ENCODE results near the gene EFCAB8. TPM values are rescaled to one million over a fixed set of nuclear protein-coding genes. Genes with fewer than 3 reads are reported as not detected.

EFCAB8 gene
- total RNA-seq, 1 donor from 2014 or later: not detected

DNA sequence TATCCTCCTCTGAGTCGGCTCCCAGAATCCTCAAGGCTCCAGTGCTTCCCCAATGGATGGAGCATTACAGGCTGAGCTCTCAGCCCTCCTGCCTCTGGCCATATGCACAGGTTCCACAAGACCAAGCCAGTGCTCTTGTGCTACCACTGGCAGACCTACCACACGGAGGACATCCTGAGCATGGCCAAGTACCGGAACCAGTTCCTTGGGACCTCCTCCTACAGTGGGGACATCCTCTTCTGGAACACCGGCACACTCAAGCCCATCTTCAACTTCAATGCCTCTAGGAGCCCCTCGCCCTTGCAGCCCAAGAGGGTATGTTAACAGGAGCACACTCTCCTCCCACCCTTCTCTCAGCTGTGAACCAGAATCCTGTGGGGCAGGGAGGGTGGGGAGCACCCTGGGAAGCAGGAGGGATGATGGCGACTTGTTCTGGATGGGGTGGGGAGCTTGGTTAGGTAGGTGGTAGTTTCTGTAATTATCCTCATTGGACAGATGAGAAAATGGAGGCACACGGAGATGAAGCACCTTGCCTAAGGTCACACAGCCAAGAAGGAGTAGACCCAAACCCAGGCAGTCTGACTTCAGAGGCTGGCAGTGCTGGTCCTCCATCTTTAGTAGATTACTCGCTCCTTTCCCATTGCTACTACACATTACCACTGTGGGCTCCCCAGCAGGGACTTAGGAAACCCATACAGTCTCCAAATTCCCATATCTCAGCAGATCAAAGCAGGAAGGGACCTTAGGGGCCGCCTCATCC is 58.6 kb downstream of the EFCAB8 start:
- TF ChIP-seq, protein P1, sequence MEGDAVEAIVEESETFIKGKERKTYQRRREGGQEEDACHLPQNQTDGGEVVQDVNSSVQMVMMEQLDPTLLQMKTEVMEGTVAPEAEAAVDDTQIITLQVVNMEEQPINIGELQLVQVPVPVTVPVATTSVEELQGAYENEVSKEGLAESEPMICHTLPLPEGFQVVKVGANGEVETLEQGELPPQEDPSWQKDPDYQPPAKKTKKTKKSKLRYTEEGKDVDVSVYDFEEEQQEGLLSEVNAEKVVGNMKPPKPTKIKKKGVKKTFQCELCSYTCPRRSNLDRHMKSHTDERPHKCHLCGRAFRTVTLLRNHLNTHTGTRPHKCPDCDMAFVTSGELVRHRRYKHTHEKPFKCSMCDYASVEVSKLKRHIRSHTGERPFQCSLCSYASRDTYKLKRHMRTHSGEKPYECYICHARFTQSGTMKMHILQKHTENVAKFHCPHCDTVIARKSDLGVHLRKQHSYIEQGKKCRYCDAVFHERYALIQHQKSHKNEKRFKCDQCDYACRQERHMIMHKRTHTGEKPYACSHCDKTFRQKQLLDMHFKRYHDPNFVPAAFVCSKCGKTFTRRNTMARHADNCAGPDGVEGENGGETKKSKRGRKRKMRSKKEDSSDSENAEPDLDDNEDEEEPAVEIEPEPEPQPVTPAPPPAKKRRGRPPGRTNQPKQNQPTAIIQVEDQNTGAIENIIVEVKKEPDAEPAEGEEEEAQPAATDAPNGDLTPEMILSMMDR (conservative IDR thresholded peaks at IDR 0.05; ENCODE audit: low read depth, low read length): no peak
- no peak overlapping the region for H3K4me3 ChIP-seq (ENCODE audit: low read depth, low read length)
- no peak for DNase-seq (ENCODE audit: low read depth)

DNA sequence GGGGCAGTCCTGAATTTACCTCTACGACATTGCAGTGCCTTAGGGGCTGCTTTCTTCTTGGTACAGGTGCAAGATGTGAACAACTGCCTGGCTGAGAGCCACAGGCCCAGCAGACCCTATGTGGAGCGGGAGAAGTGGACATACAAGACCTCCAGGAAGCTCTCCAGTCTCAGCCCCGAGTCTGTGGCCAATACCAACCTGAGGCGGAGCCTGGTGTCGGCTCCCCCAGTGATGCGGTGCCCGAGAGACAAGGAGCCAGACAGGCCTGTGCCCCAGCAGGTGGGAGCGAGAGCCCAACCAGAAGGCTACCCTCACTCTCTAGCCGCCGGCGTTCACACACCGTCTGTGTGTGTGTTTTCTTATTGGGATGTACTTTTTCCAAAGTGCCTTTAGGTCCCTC is 59.6 kb downstream of the EFCAB8 start:
- no peak overlapping the region for H3K4me3 ChIP-seq (ENCODE audit: low read depth, low read length)
- no peak for DNase-seq (ENCODE audit: low read depth)
- TF ChIP-seq, protein P1 (conservative IDR thresholded peaks at IDR 0.05; ENCODE audit: low read depth, low read length): no peak

DNA sequence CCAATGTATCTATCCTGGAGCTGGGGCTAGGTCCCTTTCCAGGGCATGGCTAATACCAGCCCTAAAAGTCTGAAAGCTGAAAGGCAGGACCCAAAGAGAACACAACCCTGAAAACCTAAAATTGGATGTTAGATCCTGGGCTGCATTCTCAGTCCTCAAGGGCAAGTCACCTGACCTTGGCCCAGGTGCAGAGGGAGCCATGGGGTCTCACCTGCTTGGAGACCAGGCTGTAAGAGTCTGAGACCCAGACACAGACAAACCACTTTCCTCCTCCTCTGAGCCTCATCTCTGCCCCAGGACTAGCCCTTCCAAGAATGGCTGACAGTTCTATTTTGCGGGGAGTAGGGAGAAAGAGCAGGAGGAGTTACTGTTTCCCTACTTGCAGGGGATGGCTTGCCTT is 60.0 kb downstream of the EFCAB8 start:
- TF ChIP-seq, protein P1 (conservative IDR thresholded peaks at IDR 0.05; ENCODE audit: low read depth, low read length): no peak
- no peak for DNase-seq (ENCODE audit: low read depth)
- H3K4me3 ChIP-seq (ENCODE audit: low read depth, low read length): no peak overlapping the region

DNA sequence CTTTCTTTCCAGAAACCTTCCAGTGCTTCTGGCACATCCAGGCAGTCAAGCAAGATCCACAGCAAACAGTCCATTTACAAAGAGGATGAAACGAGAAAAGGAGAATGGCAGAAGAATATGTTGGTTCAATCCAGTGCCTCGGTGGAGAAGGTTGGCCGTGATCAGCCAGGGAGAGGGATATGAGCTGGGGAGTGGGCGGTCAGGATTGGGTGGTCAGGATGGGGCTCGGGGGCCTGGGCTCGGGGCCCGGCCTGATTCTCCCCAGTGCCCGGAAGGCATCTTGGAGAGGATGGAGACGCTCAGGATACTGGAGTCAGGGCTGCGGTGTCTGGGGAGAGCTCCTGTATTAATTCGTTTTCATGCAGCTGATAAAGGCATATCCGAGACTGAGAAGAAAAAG is 61.3 kb downstream of the EFCAB8 start:
- TF ChIP-seq, protein P1 (conservative IDR thresholded peaks at IDR 0.05; ENCODE audit: low read depth, low read length): no peak
- H3K4me3 ChIP-seq (ENCODE audit: low read depth, low read length): no peak overlapping the region
- no peak for DNase-seq (ENCODE audit: low read depth)

DNA sequence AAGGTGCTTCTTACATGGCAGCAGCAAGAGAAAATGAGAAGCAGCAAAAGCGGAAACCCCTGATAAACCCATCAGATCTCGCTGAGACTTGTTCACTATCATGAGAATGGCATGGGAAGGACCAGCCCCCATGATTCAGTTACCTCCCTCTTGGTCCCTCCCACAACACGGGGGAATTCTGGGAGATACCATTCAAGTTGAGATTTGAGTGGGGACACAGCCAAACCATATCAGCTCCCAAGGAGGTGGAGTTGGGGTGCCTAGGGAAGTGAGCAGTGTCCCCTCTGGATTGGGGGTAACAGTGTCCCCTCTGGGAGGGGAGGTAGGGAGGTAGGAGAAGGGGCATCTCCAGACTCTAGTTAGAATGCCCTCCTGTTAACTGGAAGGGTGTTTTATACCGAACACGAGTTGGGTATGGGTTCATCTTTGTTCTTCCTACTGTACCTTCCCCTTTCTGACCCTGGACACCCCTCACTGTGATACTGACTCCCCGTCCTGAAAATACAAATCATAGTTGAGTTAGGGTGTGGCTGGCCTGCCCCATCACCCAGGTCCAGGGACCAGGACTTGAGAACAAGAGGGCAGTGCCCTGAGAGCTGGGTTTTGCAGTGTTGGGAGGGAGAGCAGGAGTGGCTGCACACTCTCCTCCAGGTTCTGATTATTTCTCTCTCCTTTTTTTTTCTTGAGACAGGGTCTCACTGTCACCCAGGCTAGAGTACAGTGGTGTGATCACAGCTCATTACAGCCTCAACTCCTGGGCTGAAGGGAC is 62.0 kb downstream of the EFCAB8 start:
- no peak for DNase-seq (ENCODE audit: low read depth)
- no peak overlapping the region for H3K4me3 ChIP-seq (ENCODE audit: low read depth, low read length)
- TF ChIP-seq, protein P1 (conservative IDR thresholded peaks at IDR 0.05; ENCODE audit: low read depth, low read length): no peak

DNA sequence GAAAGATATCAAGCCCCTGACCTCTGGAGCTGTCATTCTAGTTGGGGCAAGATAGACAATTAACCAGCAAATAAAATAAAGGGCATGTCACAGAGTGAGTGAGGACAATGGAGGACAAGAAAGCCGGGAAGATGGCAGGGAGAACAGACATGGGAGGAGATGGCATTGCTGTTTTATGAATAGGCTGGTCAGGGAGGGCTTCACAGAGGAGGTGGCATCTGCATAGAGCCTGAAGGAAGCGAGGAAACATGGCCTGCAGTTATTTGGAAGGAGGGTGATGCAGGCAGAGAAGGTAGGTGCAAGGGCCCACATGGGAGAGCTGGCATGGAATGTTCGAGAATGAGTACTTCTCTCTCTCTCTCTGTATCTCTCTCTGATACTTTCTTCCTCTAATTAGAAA is 63.7 kb downstream of the EFCAB8 start:
- no peak overlapping the region for H3K4me3 ChIP-seq (ENCODE audit: low read depth, low read length)
- TF ChIP-seq, protein P1 (conservative IDR thresholded peaks at IDR 0.05; ENCODE audit: low read depth, low read length): no peak
- no peak for DNase-seq (ENCODE audit: low read depth)
